GM18520 (cell line): ENCODE measurements around the gene ING5.

Experiments
- ATAC-seq: cut with Tn5 transposase; IDR thresholded peaks from one replicate; pipeline ENCODE4 v1.9.1; 2021; ENCODE audit not compliant: unreplicated experiment

Gene ING5

GRCh38 chr2:241774419-241775222 lies 72.8 kb downstream of the ING5 start:
- ATAC-seq, result no peak

GRCh38 chr2:241775223-241776177 lies 73.7 kb downstream of the ING5 start:
- no peak for ATAC-seq

- no peak for ATAC-seq
Measured at GRCh38 chr2:241776336-241777169, 74.7 kb downstream of the ING5 start, which contains the start of gene GAL3ST2. Gene GAL3ST2 (plus strand): TSS chr2:241776822. CDS start chr2:241776956, 134 bp downstream.

GRCh38 chr2:241777170-241777685 lies 75.4 kb downstream of the ING5 start:
- no peak for ATAC-seq

- no peak for ATAC-seq
Measured at GRCh38 chr2:241777686-241778627, 76.1 kb downstream of the ING5 start.
